NCI-H1694 treated with DMSO at 0.1 percent for 48 hours (cell line): ENCODE measurements around the gene REEP6.
A peak's percentile ranks its signal among the peaks of the same experiment; 100 is the strongest.

Source experiments
- DNase-seq: peaks from one replicate; lab custom pipeline; 2025; lab: John Stamatoyannopoulos, UW

The REEP6 gene

GRCh38 chr19:1491114-1491848 lies at the start of gene REEP6:
TSS of gene REEP6 (plus strand) at chr19:1491181. CDS start at chr19:1491270, 89 bp downstream.
- DNase-seq = no peak

GRCh38 chr19:1441677-1442438 lies 49.1 kb upstream of the REEP6 start:
- DNase-seq = no peak

- DNase-seq = peak; percentile 20
These were observed 45.6 kb upstream of the REEP6 start for GRCh38 chr19:1445185-1445931.

GRCh38 chr19:1445932-1446712 lies 44.9 kb upstream of the REEP6 start:
- DNase-seq = peak; percentile 21

- DNase-seq = no peak
These were observed 44.1 kb upstream of the REEP6 start for GRCh38 chr19:1446713-1447481.

GRCh38 chr19:1447504-1447903 lies 43.5 kb upstream of the REEP6 start:
- DNase-seq = no peak

GRCh38 chr19:1447944-1448343 lies 43.0 kb upstream of the REEP6 start:
- no peak for DNase-seq

GRCh38 chr19:1449467-1450442 lies 41.2 kb upstream of the REEP6 start, which contains the start of gene APC2:
TSS of gene APC2 (plus strand) at chr19:1450121. CDS start at chr19:1453002, 2,881 bp downstream.
- peak; percentile 34 for DNase-seq

GRCh38 chr19:1450735-1451731 lies 39.9 kb upstream of the REEP6 start:
- DNase-seq = no peak

- DNase-seq = no peak
These were observed 38.8 kb upstream of the REEP6 start for GRCh38 chr19:1451916-1452801.

- DNase-seq = no peak
These were observed 38.0 kb upstream of the REEP6 start for GRCh38 chr19:1452802-1453524.

GRCh38 chr19:1453525-1454364 lies 37.2 kb upstream of the REEP6 start:
- no peak for DNase-seq

- no peak for DNase-seq
These were observed 36.0 kb upstream of the REEP6 start for GRCh38 chr19:1455002-1455335.

GRCh38 chr19:1455336-1456120 lies 35.5 kb upstream of the REEP6 start:
- no peak for DNase-seq
